Measurements from ENCODE around the gene NSUN4.
"Not testable (repeated sequence)": the region's sequence is repeated elsewhere in the genome, so short reads cannot be mapped to it uniquely, and the experiment has no call there.

NSUN4 gene

GRCh38 chr1:46367701-46368100 is 27.1 kb downstream of the NSUN4 start:
- DNase-seq (ENCODE audit: low read depth), result not testable (repeated sequence)

DNA sequence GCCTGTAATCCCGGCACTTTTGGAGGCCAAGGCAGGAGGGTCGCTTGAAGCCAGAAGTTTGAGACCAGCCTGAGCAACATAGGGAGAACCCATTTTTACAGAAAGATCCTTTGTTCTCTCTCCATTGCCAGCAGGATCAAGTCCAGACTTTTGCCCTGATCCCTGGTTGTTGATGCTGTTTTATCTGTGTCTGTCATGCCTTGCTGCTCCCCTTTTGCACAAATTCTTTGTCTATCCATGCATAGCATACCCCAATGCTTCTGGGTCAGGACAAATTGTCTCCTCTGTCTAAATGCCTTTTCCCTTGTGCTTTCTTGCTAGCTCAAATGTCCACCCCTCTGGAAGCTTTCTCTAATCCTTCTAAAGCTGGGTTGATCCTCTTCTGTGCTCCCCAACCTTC is 28.2 kb downstream of the NSUN4 start:
- DNase-seq (ENCODE audit: low read depth), result no peak

GRCh38 chr1:46369542-46370213 is 29.1 kb downstream of the NSUN4 start:
- no peak for DNase-seq (ENCODE audit: low read depth)

GRCh38 chr1:46370214-46370633 is 29.6 kb downstream of the NSUN4 start:
- DNase-seq (ENCODE audit: low read depth), result no peak

DNA sequence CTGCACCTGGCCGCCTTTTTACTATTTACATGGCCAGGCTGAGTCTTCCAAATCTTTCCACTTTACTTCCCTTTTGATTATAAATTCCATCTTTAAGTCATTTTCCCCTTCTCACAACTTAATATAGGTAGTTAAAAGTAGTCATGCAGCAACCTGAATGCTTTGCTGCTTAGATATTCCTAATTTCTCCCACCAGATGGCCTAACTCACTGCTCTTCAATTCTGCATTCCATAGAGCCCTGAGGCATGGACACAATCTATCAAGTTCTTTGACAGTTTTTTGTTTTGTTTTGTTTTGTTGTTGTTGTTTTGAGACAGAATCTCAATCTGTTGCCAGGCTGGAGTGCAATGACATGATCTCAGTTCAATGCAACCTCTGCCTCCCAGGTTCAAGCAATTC is 31.8 kb downstream of the NSUN4 start:
- DNase-seq (ENCODE audit: low read depth), result no peak

- no peak for DNase-seq (ENCODE audit: low read depth)
Observed at GRCh38 chr1:46379996-46380395, 39.4 kb downstream of the NSUN4 start.

GRCh38 chr1:46380508-46380907 is 39.9 kb downstream of the NSUN4 start:
- no peak for DNase-seq (ENCODE audit: low read depth)

DNA sequence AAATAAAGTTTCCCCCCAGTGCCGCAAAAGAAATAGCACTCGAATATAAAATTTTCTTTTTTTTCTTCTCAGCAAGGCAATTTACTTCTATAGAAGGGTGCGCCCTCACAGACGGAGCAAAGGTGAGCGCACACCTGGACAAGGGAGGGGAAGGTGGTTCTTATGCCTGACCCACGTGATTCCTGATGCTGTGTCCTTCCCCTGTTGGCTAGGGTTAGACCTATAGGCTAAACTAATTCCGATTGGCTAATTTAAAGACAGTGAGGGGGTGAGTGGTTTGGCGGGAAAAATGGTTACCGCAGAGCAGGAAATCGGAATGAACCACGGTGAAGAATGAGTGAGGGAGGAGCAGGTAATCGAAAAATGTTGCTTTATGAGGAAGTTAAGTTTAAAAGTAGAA is 52.9 kb downstream of the NSUN4 start:
- DNase-seq (ENCODE audit: low read depth), result no peak

GRCh38 chr1:46394108-46394871 is 53.7 kb downstream of the NSUN4 start, which contains the start of gene FAAH:
Gene FAAH, plus strand, starts transcription at chr1:46394317. Its CDS starts 32 bp downstream, at chr1:46394349.
- no peak for DNase-seq (ENCODE audit: low read depth)

GRCh38 chr1:46394872-46395465 is 54.4 kb downstream of the NSUN4 start:
- DNase-seq (ENCODE audit: low read depth), result no peak

- DNase-seq (ENCODE audit: low read depth), result no peak
Observed at GRCh38 chr1:46396441-46397398, 56.1 kb downstream of the NSUN4 start.

DNA sequence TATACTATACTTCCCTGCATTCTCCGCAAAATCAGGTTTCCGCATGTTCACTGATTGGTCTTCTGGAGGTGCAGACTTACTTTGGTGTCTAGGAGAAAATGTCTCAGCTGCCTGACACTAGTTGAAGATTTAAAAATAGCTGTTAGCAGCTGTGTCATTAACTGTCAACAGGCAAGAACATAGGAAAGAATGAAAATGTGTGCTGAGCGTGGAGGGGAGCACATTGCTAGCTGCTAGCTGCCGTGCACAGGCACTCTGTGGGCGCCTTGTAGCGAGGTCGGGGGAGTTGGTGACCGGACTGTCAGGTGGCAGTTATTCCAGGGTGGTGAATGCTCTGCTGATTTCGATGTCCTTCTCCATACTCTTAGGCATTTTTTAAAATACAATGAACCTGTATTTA is 58.7 kb downstream of the NSUN4 start:
- no peak for DNase-seq (ENCODE audit: low read depth)

- no peak for DNase-seq (ENCODE audit: low read depth)
Observed at GRCh38 chr1:46400421-46400820, 59.8 kb downstream of the NSUN4 start.

GRCh38 chr1:46401154-46401913 is 60.7 kb downstream of the NSUN4 start:
- no peak for DNase-seq (ENCODE audit: low read depth)

DNA sequence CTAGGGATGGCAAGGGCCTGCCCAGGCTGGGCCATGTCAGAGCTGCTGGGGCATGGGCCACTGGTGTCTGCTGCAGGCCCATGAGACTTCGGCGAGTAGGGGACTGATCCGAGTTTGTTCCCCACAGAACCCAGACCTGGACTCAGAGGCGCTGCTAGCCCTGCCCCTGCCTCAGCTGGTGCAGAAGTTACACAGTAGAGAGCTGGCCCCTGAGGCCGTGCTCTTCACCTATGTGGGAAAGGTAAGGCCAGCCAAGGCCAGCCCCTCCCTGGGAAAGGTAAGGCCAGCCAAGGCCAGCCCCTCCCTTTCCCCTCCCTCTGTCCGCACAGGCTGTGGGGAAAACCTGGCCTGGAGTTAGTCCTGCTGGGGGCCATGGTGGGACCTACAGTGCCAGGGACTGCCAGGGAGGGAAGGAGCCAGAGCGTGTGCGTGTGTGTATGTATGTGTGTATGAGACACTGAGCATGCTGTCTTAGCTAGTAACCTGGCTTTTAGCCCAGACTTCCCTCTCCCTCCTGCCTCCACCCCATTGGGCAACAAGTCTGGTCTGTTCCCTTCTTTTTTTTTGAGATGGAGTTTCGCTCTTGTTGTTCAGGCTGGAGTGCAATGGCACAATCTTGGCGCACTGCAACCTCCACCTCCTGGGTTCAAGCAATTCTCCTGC is 61.5 kb downstream of the NSUN4 start:
- DNase-seq (ENCODE audit: low read depth), result no peak

DNA sequence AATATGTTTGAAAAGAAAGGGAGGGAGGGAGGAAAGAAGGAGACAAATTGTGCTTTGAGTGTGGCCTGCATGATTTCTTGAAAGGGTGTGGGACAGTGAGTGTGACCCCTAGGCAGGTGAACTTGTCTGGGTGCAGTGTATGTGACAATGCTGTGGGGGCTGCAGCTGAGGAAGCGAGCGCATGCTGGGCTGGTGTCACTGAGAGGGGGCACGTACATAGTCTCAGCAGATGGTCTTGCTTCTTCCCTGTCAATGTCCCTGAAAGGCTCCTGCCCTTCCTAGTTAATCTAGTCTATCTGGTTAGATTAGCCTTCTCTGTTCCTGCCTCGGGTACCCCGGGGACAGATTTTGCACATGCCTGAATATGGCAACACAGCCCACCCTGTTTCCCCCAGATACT is 63.3 kb downstream of the NSUN4 start:
- DNase-seq (ENCODE audit: low read depth), result no peak

- DNase-seq (ENCODE audit: low read depth), result no peak
Observed at GRCh38 chr1:46404482-46405196, 64.0 kb downstream of the NSUN4 start.

- DNase-seq (ENCODE audit: low read depth), result no peak
Observed at GRCh38 chr1:46405197-46405555, 64.6 kb downstream of the NSUN4 start.

- no peak for DNase-seq (ENCODE audit: low read depth)
Observed at GRCh38 chr1:46405724-46406123, 65.1 kb downstream of the NSUN4 start.

Measured in CMK (cell line).